ENCODE measurements around the gene WDR5. TPM values are rescaled to one million over a fixed set of nuclear protein-coding genes. Genes with fewer than 3 reads are reported as not detected.

WDR5 gene
- total RNA-seq, 1 donor from 2014 or later = 19.5 TPM

DNA sequence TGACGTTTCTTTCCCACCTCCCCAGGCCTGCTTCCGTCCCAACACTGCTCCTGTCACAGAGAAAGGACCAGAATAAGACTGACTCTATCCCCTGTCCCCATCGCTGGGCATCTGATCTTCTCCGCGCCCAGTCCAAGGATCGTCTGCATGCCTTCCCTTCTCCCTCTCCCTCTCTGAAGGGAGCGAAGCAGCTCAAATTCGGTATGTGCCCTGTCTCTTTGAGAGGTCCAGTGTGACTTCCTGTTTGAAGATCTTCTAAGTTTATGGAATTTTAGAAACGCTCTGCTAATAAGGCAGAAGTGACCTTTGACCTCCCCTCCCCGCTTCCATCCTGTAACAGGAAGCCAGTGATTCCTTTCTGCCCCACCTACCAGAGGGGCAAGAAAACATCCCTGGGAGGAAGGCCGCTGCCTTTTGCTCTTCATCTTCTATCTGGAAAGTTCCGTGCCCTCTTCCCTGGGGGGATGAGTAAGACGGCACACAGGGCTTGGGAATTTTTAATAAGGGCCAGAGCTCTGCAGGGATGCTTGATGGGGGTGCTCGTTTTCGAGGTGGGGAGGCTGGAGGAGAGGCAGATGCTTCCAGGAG, 69.2 kb downstream of the WDR5 start:
- peak; percentile 19 for ATAC-seq
- peak; percentile 48 for DNase-seq (ENCODE audit: low spot score)

- no peak for ATAC-seq
- peak; percentile 34 for DNase-seq (ENCODE audit: low spot score)
Measured at GRCh38 chr9:134205672-134206310, 69.9 kb downstream of the WDR5 start.

DNA sequence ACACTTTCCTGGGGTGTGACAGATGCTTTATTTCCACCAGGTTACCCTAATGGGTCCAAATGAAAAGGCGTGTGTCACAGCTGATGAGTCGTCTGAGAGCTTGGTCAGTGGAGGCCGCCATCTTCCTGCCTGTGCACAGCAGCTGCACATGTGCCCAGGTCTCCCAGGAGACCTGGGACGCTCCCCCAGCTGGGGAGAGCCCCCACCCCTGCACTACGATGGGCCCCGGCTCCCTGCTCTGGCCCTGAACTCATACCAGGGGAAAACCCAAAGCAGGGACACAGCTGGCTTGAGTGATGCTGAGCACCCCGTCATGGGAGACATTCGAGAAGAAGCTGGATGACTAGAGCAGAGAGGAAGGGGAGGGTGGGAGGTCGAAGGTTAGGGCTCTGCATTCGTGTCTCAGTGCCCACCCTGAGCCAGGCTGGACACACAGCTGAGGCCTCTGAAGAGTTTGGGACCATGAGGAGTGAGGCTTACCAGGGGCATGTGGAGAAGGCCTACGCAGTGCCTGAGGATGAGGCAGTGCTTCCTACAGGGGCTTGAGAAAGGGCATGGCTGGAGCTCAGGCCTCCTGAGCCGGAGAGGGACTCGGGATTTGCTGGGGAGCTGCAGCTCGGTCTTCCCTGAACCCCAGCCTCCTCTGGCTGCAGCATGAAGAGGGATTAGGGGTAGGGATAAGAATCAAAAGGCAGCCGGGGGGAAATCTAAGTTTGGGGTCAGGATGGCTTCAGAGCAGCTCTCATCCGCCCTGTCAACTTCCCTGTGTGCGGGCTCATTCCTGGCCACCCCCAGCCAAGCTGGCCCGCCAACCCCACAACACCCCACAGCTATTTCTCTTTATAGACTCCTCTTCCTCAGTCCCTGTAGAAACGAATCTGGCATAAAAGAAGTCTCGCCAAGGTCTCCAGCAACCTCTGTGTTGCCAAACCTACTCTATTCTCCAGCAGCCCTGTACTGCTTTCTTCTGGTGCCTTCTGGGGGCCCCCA, 70.7 kb downstream of the WDR5 start:
- DNase-seq (ENCODE audit: low spot score) = peak; percentile 40
- no peak for ATAC-seq

DNA sequence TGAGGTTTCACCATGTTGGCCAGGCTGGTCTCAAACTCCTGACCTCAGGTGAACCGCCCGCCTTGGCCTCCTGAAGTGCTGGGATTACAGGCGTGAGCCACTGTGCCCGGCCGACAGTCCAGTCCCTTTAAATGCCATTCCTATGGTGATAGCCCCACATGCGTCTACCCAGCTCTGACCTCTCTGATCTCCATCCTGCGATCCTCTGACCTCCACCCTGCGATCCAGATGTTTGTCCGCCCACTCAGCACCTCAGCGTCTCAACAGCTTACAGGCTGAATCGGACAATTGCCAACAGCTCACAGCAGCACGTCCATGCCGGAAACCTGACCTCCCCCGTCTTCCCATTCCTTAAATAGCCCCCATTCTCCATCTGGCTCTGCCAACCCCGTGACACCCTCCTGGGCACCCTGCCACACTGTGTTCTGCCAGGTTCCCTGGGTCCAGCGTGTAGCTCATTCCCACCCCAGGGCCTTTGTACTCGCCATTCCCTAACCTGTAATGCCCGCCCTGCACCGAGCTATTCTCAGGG, 72.5 kb downstream of the WDR5 start:
- peak; percentile 33 for ATAC-seq

DNA sequence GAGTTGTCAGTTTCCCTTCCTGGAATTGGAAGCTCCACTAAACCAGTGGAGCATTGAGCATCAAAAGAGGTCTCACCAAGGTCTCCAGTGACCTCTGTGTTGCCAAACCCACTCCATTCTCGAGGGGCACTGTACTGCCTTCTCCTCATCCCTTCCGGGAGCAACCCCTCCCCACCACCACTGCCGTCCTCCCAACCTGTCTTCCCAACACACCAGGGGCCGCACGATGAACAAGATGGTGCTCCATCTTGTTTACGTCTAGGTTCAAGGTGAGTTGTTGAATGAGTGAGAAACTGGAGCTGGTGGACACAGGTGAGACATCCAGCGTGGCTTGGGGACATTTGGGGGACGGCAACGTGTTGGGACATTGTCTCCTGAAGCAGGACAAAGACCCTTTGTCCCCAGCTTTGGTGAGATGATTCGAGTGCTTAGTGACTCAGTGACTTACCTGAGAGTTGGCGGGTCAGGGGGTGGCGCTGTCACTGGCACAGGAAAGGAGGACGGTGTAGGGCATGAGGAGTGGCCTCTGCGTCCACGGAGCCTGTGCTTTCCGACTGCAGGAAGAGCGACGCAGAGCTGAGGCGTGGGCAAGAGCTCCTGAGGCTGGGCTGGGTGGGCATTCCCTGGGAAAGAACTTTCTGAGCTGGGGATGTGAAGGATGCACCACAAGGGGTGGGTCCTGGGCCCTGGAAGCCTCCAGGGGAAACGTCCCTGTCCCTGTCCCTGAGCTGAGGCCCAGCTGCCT, 73.3 kb downstream of the WDR5 start:
- DNase-seq (ENCODE audit: low spot score) (no peak), ATAC-seq (no peak)

More for the DNA sequence above, 72.5 kb downstream of the WDR5 start:
- peak; percentile 84 for DNase-seq (ENCODE audit: low spot score)

Other genes starting within 250 kb of the WDR5 start
- 34.8 TPM for gene VAV2, start 143.8 kb upstream of the WDR5 start, total RNA-seq
- gene BRD3OS, start 110.6 kb upstream of the WDR5 start, total RNA-seq = 7.6 TPM
- 24.6 TPM for gene BRD3, start 68.1 kb upstream of the WDR5 start, total RNA-seq
- 25.8 TPM for gene RNU6ATAC, start 28.5 kb downstream of the WDR5 start, total RNA-seq
- 163 TPM for gene RXRA, start 190.4 kb downstream of the WDR5 start, total RNA-seq